Panc1 (cell line): ENCODE measurements around the gene FLRT3. TPM values are rescaled to one million over a fixed set of nuclear protein-coding genes. Genes with fewer than 3 reads are reported as not detected.

Experiments
- ATAC-seq: fragments of 200-7000 bp; cut with Tn5 transposase; 2 replicates; pipeline ENCODE4 v1.9.1; 2020; ENCODE audit warnings: mild to moderate bottlenecking, moderate library complexity
- BruUV-seq: library from RNA; stranded (reverse); fragments of 400-500 nt; replicated peaks from 2 replicates; lab custom pipeline; 2021; lab: Mats Ljungman, UMichigan
- CTCF ChIA-PET: fragments of 300-600 bp; sonication (Branson Sonifier 250); formaldehyde crosslinking; loops from one replicate; lab custom pipeline; 2022; ENCODE audit warnings: antibody characterized with exemption; lab: Charles Lee
- POLR2A ChIA-PET: fragments of 300-600 bp; sonication (Branson Sonifier 250); formaldehyde crosslinking; loops from one replicate; lab custom pipeline; 2022; ENCODE audit warnings: antibody characterized with exemption; lab: Charles Lee
- DNase-seq: peaks from one replicate; pipeline ENCODE4 v3.0.0-alpha.2; 2010; ENCODE audit warnings: low read depth, low spot score
- H3K27ac ChIP-seq: 2 replicates; pipeline ENCODE4 v1.5.1; 2011; ENCODE audit warnings: mild to moderate bottlenecking, low read length, inconsistent platforms
- H3K27me3 ChIP-seq: fragments of 200-500 bp; sonication (Bioruptor generic); 2 replicates; pipeline ENCODE4 v1.6.0; 2014; ENCODE audit warnings: low read length, inconsistent platforms; ENCODE audit not compliant: control insufficient read depth, insufficient read depth
- H3K36me3 ChIP-seq: fragments of 200-500 bp; sonication (Bioruptor generic); 2 replicates; pipeline ENCODE4 v1.5.1; 2014; ENCODE audit warnings: inconsistent platforms, mild to moderate bottlenecking, low read length, moderate library complexity; ENCODE audit not compliant: control insufficient read depth, insufficient read depth
- H3K4me1 ChIP-seq: 2 replicates; pipeline ENCODE4 v1.5.1; 2011; ENCODE audit warnings: inconsistent platforms, mild to moderate bottlenecking, low read length, moderate library complexity; ENCODE audit not compliant: control insufficient read depth, insufficient read depth
- H3K4me3 ChIP-seq, 2 experiments: 2 replicates each; pipeline ENCODE4 v1.5.1; 2011 to 2012; ENCODE audit warnings: low read depth in 2 of 2, low read length in 2 of 2, mild to moderate bottlenecking in 2 of 2, inconsistent platforms in 1 of 2, moderate library complexity in 1 of 2
- H3K9me3 ChIP-seq: fragments of 200-500 bp; sonication (Bioruptor generic); 2 replicates; pipeline ENCODE4 v1.5.1; 2014; ENCODE audit warnings: low read depth, mild to moderate bottlenecking, inconsistent platforms, low read length, moderate library complexity; ENCODE audit not compliant: control insufficient read depth, insufficient read depth
- POLR2AphosphoS5 ChIP-seq: IDR thresholded peaks from 2 replicates; pipeline ENCODE4 v1.6.1; 2012; ENCODE audit warnings: mild to moderate bottlenecking, low read depth, low read length, moderate library complexity
- SIN3A ChIP-seq: IDR thresholded peaks from 2 replicates; pipeline ENCODE4 v1.6.1; 2012; ENCODE audit warnings: low read depth, mild to moderate bottlenecking, low read length, moderate library complexity, borderline replicate concordance; ENCODE audit not compliant: insufficient read depth
- TCF7L2 ChIP-seq: IDR thresholded peaks from 2 replicates; pipeline ENCODE4 v1.6.1; 2011; ENCODE audit warnings: mild to moderate bottlenecking, low read depth, low read length, inconsistent platforms
- in situ Hi-C: cut with HindIII; loops from 2 replicates; pipeline ENCODE4 v1.10.0; 2016; ENCODE audit warnings: low sequenced_read_pairs, low pct_unique_long_range_greater_than_20kb
- intact Hi-C: fragments of 100-400 bp; cut with micrococcal nuclease; formaldehyde crosslinking; loops from one replicate; pipeline ENCODE4 v1.10.0; 2022; ENCODE audit not compliant: unreplicated experiment
- total RNA-seq: library from RNA; stranded (reverse); gene quantifications from one replicate; pipeline ENCODE4 v1.2.1, GENCODE V29; 2021; ENCODE audit not compliant: unreplicated experiment
- TF ChIP-seq, protein P1 (sequence below), 2 experiments: IDR thresholded peaks; 2 replicates each; pipeline ENCODE4 v1.6.1; 2011 to 2012; ENCODE audit warnings: low read depth in 2 of 2, control low read depth in 1 of 2, low read length in 1 of 2, mild to moderate bottlenecking in 1 of 2, moderate library complexity in 1 of 2; ENCODE audit not compliant: insufficient read depth in 1 of 2
- TF ChIP-seq, protein P2 (sequence below): fragments of 450-650 bp; IDR thresholded peaks from 2 replicates; pipeline ENCODE4 v1.5.1; 2017; ENCODE audit warnings: mild to moderate bottlenecking

The FLRT3 gene
- total RNA-seq, 1 experiment from 2014 or later, result 0.67 TPM

DNA sequence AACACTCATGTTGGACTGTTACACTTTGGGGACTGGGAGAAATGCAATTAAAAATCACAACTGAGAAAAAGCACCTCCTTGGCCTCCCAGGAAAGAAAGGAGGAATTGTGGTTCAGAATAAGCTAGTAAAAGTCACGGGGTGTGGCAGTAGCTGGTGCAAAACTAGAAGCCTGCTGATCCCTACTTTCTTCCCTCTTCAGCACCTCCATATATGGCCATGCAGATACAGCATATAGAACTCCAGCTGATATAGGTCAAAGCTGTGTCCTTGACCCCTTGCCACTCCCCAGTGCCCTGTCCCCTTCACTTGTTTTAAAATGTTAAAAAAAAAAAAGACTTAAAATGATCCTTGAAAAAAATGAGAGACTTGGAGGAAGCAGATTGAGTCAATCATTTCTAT lies 5.5 kb upstream of the FLRT3 start:
- H3K27me3 ChIP-seq, result no peaks in the 10 kb centered on the region
- no peaks in the 10 kb centered on the region for H3K36me3 ChIP-seq
- H3K4me3 ChIP-seq, result no peak overlapping the region
- BruUV-seq, result no TSS peak
- intact Hi-C loops (no loop called here), in situ Hi-C loops (no loop called here)
- H3K4me1 ChIP-seq, result no peaks in the 10 kb centered on the region
- no peaks in the 10 kb centered on the region for H3K9me3 ChIP-seq
- ATAC-seq (no peak), DNase-seq (no peak)
- POLR2A ChIA-PET, result interaction anchor here (0.7 kb wide), 1 partner anchor 64 kb away, joined by 5 read pairs; no protein-coding TSS in a partner anchor
- no peak overlapping the region for H3K27ac ChIP-seq
- no peak for TF ChIP-seq SIN3A
- CTCF ChIA-PET, result no interaction called here

DNA sequence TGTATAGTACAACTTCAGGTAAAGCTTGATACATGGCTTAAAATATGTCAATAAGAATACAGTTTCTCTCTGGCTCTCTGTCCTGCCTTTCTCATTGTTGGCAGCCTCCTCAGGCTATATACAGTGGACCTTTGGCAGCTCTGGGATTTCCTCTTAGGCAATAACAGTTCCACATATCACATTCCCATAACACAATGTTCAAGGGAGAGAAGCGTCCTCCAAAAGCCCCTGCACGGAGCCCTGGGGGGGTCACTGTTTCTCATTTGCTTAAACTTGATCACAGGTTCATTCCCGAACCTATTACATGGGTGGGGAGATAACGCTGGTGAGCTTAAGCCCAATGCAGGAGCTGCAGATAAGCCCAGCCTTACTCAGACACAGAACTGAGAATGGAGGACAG lies 4.4 kb upstream of the FLRT3 start:
- Histone ChIP-seq H3K4me3 (no peak overlapping the region), H3K27me3 (no peaks in the 10 kb centered on the region), H3K4me1 (no peaks in the 10 kb centered on the region), H3K36me3 (no peaks in the 10 kb centered on the region), H3K27ac (no peak overlapping the region), H3K9me3 (no peaks in the 10 kb centered on the region)
- intact Hi-C loops (no loop called here), in situ Hi-C loops (no loop called here)
- CTCF ChIA-PET, result no interaction called here
- TF ChIP-seq SIN3A (no peak), TCF7L2 (no peak), POLR2AphosphoS5 (no peak)
- TF ChIP-seq, protein P1, sequence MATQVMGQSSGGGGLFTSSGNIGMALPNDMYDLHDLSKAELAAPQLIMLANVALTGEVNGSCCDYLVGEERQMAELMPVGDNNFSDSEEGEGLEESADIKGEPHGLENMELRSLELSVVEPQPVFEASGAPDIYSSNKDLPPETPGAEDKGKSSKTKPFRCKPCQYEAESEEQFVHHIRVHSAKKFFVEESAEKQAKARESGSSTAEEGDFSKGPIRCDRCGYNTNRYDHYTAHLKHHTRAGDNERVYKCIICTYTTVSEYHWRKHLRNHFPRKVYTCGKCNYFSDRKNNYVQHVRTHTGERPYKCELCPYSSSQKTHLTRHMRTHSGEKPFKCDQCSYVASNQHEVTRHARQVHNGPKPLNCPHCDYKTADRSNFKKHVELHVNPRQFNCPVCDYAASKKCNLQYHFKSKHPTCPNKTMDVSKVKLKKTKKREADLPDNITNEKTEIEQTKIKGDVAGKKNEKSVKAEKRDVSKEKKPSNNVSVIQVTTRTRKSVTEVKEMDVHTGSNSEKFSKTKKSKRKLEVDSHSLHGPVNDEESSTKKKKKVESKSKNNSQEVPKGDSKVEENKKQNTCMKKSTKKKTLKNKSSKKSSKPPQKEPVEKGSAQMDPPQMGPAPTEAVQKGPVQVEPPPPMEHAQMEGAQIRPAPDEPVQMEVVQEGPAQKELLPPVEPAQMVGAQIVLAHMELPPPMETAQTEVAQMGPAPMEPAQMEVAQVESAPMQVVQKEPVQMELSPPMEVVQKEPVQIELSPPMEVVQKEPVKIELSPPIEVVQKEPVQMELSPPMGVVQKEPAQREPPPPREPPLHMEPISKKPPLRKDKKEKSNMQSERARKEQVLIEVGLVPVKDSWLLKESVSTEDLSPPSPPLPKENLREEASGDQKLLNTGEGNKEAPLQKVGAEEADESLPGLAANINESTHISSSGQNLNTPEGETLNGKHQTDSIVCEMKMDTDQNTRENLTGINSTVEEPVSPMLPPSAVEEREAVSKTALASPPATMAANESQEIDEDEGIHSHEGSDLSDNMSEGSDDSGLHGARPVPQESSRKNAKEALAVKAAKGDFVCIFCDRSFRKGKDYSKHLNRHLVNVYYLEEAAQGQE (IDR thresholded peaks at IDR 0.05; ENCODE audit: insufficient read depth in 1 of 2, low read depth in 2 of 2, low read length in 1 of 2), result no peak
- TF ChIP-seq, protein P2, sequence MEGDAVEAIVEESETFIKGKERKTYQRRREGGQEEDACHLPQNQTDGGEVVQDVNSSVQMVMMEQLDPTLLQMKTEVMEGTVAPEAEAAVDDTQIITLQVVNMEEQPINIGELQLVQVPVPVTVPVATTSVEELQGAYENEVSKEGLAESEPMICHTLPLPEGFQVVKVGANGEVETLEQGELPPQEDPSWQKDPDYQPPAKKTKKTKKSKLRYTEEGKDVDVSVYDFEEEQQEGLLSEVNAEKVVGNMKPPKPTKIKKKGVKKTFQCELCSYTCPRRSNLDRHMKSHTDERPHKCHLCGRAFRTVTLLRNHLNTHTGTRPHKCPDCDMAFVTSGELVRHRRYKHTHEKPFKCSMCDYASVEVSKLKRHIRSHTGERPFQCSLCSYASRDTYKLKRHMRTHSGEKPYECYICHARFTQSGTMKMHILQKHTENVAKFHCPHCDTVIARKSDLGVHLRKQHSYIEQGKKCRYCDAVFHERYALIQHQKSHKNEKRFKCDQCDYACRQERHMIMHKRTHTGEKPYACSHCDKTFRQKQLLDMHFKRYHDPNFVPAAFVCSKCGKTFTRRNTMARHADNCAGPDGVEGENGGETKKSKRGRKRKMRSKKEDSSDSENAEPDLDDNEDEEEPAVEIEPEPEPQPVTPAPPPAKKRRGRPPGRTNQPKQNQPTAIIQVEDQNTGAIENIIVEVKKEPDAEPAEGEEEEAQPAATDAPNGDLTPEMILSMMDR, result no peak
- BruUV-seq, result no TSS peak
- POLR2A ChIA-PET, result no interaction called here
- DNase-seq (no peak), ATAC-seq (no peak)

DNA sequence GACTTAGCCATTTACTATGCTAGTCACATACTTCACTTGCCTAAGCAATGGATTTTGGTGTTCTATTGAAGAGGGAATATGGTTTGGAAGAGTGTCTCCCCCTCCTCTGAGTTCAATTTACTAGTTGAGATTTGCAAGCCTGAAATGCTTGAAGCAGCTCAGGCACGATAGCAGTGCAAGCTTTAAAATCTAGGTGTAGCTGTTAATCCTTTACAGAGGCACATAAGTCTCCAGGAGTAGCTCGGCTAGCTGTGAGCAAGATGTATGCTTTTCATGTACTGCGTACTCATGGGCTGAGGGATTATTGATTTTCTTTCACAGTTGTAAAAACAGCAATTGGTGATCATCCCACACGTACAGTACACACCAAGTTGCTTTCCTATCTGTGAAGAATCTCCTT lies 726 bp downstream of the FLRT3 start:
- no peak overlapping the region for H3K27ac ChIP-seq
- in situ Hi-C loops, result no loop called here
- DNase-seq, result no peak

More for the DNA sequence above, 726 bp downstream of the FLRT3 start:
- ATAC-seq, result no peak
- Histone ChIP-seq H3K4me3 (peak overlapping the region in 1 of 2 experiments; percentile 33; a peak in 3 of 4 replicates), H3K36me3 (no peaks in the 10 kb centered on the region), H3K4me1 (no peaks in the 10 kb centered on the region), H3K27me3 (no peaks in the 10 kb centered on the region), H3K9me3 (no peaks in the 10 kb centered on the region)
- no peak for TF ChIP-seq TCF7L2
- no peak for TF ChIP-seq SIN3A
- no TSS peak for BruUV-seq
- intact Hi-C loops, result no loop called here
- ChIA-PET CTCF (interaction anchor here (0.6 kb wide), 2 partner anchors 348 to 589 kb away, joined by 4 to 5 read pairs; no protein-coding TSS in a partner anchor), POLR2A (no interaction called here)
